NCI-H82 treated with DMSO at 0.1 percent for 48 hours (cell line): Measurements from ENCODE around the gene WNT1.

Experiments used
- DNase-seq: peaks from one replicate; lab custom pipeline; 2025; ENCODE audit not compliant: unreplicated experiment; lab: John Stamatoyannopoulos, UW

The WNT1 gene

GRCh38 chr12:48960834-48961233, 17.3 kb upstream of the WNT1 start:
- no peak for DNase-seq

- DNase-seq = no peak
Measured at GRCh38 chr12:48961331-48961730, 16.8 kb upstream of the WNT1 start.

GRCh38 chr12:48961801-48962200, 16.3 kb upstream of the WNT1 start:
- DNase-seq = no peak

GRCh38 chr12:48965298-48965838, 12.8 kb upstream of the WNT1 start:
- no peak for DNase-seq

- DNase-seq = no peak
Measured at GRCh38 chr12:48966177-48966895, 11.8 kb upstream of the WNT1 start.

GRCh38 chr12:48967991-48968390, 10.1 kb upstream of the WNT1 start:
- DNase-seq = no peak

- DNase-seq = no peak
Measured at GRCh38 chr12:48968467-48968866, 9.7 kb upstream of the WNT1 start.

GRCh38 chr12:48969160-48969771, 8.9 kb upstream of the WNT1 start:
- no peak for DNase-seq

GRCh38 chr12:48969833-48970701, 8.1 kb upstream of the WNT1 start:
- no peak for DNase-seq

GRCh38 chr12:48970702-48971334, 7.3 kb upstream of the WNT1 start:
- DNase-seq = no peak

GRCh38 chr12:48972213-48972951, 5.7 kb upstream of the WNT1 start:
- no peak for DNase-seq

GRCh38 chr12:48972952-48973483, 5.1 kb upstream of the WNT1 start:
- DNase-seq = no peak

GRCh38 chr12:48973531-48973930, 4.6 kb upstream of the WNT1 start:
- no peak for DNase-seq

- DNase-seq = no peak
Measured at GRCh38 chr12:48973941-48974673, 4.0 kb upstream of the WNT1 start.

- no peak for DNase-seq
Measured at GRCh38 chr12:48977290-48978281, 536 bp upstream of the WNT1 start.

- DNase-seq = no peak
Measured at GRCh38 chr12:48978741-48979601, 849 bp downstream of the WNT1 start.

- DNase-seq = no peak
Measured at GRCh38 chr12:48979602-48980388, 1.7 kb downstream of the WNT1 start.
